RPMI8226 (cell line): ENCODE results near the gene FRMD4A.
"Not testable (repeated sequence)": the region's sequence is repeated elsewhere in the genome, so short reads cannot be mapped to it uniquely, and the experiment has no call there.

Source experiments
- DNase-seq: peaks from one replicate; pipeline ENCODE4 v3.0.0-alpha.2; 2015

The FRMD4A gene

GRCh38 chr10:14086596-14086995 lies 244.1 kb downstream of the FRMD4A start:
- DNase-seq = no peak

GRCh38 chr10:14084875-14085274 lies 245.8 kb downstream of the FRMD4A start:
- DNase-seq = no peak

GRCh38 chr10:14080795-14081194 lies 249.9 kb downstream of the FRMD4A start:
- DNase-seq = no peak

- no peak for DNase-seq
These were observed 253.3 kb downstream of the FRMD4A start for GRCh38 chr10:14077430-14077829.

GRCh38 chr10:14074062-14074884 lies 256.5 kb downstream of the FRMD4A start:
- DNase-seq = no peak

- no peak for DNase-seq
These were observed 258.2 kb downstream of the FRMD4A start for GRCh38 chr10:14072541-14072940.

GRCh38 chr10:14071956-14072355 lies 258.8 kb downstream of the FRMD4A start:
- no peak for DNase-seq

GRCh38 chr10:14068601-14069250 lies 262.0 kb downstream of the FRMD4A start:
- no peak for DNase-seq

- not testable (repeated sequence) for DNase-seq
These were observed 263.1 kb downstream of the FRMD4A start for GRCh38 chr10:14067638-14068037.

GRCh38 chr10:14066106-14066505 lies 264.6 kb downstream of the FRMD4A start:
- no peak for DNase-seq

GRCh38 chr10:14063531-14064285 lies 267.0 kb downstream of the FRMD4A start:
- DNase-seq = no peak

GRCh38 chr10:14062528-14063260 lies 268.0 kb downstream of the FRMD4A start:
- DNase-seq = no peak

- DNase-seq = no peak
These were observed 270.2 kb downstream of the FRMD4A start for GRCh38 chr10:14060320-14061070.

GRCh38 chr10:14056610-14057332 lies 274.0 kb downstream of the FRMD4A start:
- no peak for DNase-seq

- no peak for DNase-seq
These were observed 277.8 kb downstream of the FRMD4A start for GRCh38 chr10:14052931-14053330.

- DNase-seq = no peak
These were observed 280.1 kb downstream of the FRMD4A start for GRCh38 chr10:14050598-14050997.

- DNase-seq = no peak
These were observed 281.7 kb downstream of the FRMD4A start for GRCh38 chr10:14048930-14049613.

GRCh38 chr10:14047431-14047830 lies 283.3 kb downstream of the FRMD4A start:
- no peak for DNase-seq

- not testable (repeated sequence) for DNase-seq
These were observed 288.7 kb downstream of the FRMD4A start for GRCh38 chr10:14042051-14042450.

- no peak for DNase-seq
These were observed 289.7 kb downstream of the FRMD4A start for GRCh38 chr10:14040787-14041631.
